Gastroesophageal sphincter (tissue), 3 donors: Measurements from ENCODE around the gene DBH.

ENCODE experiments used
- CTCF ChIP-seq, 4 experiments: fragments of 200-600 bp in 2 of 4; fragments of 450-650 bp in 2 of 4; sonication (generic) in 1 of 4; IDR thresholded peaks; one replicate each; pipeline ENCODE4 v1.5.1; 2017 to 2019; ENCODE audit warnings: antibody characterized with exemption in 4 of 4, mild to moderate bottlenecking in 2 of 4, moderate library complexity in 2 of 4
- POLR2A ChIP-seq, 2 donors: fragments of 450-650 bp; IDR thresholded peaks; one replicate each; pipeline ENCODE4 v1.6.1; 2017; ENCODE audit warnings: antibody characterized with exemption in 2 of 2, mild to moderate bottlenecking in 2 of 2, moderate library complexity in 1 of 2
- POLR2AphosphoS5 ChIP-seq: sonication (generic); formaldehyde crosslinking; IDR thresholded peaks from one replicate; pipeline ENCODE4 v1.6.1; 2017; ENCODE audit warnings: antibody characterized with exemption

DNA sequence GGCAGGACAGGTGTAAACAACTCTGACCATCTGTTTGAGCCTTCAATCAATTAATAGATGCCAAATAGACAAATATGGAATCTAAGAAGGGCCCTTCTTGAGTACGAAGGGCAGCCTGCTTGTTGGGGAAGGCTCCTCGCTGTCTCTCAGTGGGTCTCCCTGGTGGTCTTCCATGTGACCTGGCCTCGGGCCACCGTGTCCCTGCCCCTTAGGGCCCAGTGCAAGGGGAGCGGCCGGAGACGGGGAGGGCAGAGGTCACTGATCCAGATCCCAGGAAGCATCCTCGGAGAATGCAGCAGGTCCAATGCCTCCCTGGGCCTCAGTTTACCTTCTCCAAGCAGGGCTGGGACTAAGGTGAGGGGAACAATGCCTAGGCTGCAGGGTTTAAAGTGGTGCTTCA lies 2.5 kb downstream of the DBH start:
- TF ChIP-seq CTCF (IDR thresholded peaks at IDR 0.05) (no peak), POLR2A (IDR thresholded peaks at IDR 0.05) (no peak), POLR2AphosphoS5 (no peak)
